A549 (cell line): Measurements from ENCODE around the gene ARID5B.

ENCODE experiments used
- CEBPB ChIP-seq, 2 experiments: fragments of >200 bp in 1 of 2; sonication (Bioruptor Twin) in 1 of 2; formaldehyde crosslinking in 1 of 2; IDR thresholded peaks; 2 replicates each; pipeline ENCODE4 v1.6.1; 2012 to 2016
- FOSL2 ChIP-seq, 2 experiments: fragments of 450-650 bp in 1 of 2; fragments of >200 bp in 1 of 2; sonication (Bioruptor Twin) in 1 of 2; formaldehyde crosslinking; IDR thresholded peaks; 2 replicates each; pipeline versions ENCODE4 v1.5.0 to v1.6.1; 2016 to 2020; ENCODE audit warnings: mild to moderate bottlenecking in 1 of 2, moderate library complexity in 1 of 2
- HOXA7 ChIP-seq: fragments of 250-450 bp; sonication (Bioruptor Pico); IDR thresholded peaks from 2 replicates; pipeline ENCODE4 v1.5.0; 2020; ENCODE audit warnings: mild to moderate bottlenecking, moderate library complexity
- POLR2AphosphoS2 ChIP-seq: conservative IDR thresholded peaks from 2 replicates; pipeline ENCODE4 v1.6.1; 2012; ENCODE audit warnings: low read length, improper control_type of control experiment, inconsistent platforms
- TF ChIP-seq, protein P1 (sequence below): fragments of >200 bp; sonication (Bioruptor Twin); formaldehyde crosslinking; IDR thresholded peaks from 3 replicates; pipeline ENCODE4 v1.5.1; 2016

DNA sequence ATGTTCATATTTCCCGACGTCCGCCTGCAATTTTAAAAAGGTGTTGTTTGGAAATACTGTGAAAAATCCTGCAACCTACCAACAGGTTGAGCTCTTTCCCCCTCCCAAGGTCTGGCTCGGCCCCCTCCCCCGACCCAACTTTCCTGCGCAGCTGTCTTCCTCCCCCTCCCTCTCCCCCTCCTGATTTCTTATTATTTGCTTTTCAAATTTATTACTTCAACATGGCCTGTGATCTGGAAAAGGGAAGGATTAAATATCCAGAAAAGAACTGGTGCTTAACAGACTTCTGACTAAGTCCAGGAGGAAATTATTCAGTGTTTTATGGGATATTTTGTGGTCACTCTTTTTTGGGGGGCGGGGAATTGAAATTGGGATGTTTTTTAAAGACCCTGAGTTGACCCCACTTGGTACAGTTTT, 2.4 kb downstream of the ARID5B start:
- no peak for TF ChIP-seq FOSL2 (IDR thresholded peaks at IDR 0.05)
- no peak for TF ChIP-seq FOSL2 (CRISPR knock-in tag; IDR thresholded peaks at IDR 0.05)
- TF ChIP-seq, protein P1, sequence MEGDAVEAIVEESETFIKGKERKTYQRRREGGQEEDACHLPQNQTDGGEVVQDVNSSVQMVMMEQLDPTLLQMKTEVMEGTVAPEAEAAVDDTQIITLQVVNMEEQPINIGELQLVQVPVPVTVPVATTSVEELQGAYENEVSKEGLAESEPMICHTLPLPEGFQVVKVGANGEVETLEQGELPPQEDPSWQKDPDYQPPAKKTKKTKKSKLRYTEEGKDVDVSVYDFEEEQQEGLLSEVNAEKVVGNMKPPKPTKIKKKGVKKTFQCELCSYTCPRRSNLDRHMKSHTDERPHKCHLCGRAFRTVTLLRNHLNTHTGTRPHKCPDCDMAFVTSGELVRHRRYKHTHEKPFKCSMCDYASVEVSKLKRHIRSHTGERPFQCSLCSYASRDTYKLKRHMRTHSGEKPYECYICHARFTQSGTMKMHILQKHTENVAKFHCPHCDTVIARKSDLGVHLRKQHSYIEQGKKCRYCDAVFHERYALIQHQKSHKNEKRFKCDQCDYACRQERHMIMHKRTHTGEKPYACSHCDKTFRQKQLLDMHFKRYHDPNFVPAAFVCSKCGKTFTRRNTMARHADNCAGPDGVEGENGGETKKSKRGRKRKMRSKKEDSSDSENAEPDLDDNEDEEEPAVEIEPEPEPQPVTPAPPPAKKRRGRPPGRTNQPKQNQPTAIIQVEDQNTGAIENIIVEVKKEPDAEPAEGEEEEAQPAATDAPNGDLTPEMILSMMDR: no peak
- no peak for TF ChIP-seq HOXA7 (CRISPR knock-in tag)
- no peak for TF ChIP-seq POLR2AphosphoS2
- no peak for TF ChIP-seq CEBPB (IDR thresholded peaks at IDR 0.05)
